Kidney (tissue), 14 donors: Measurements from ENCODE around the gene SCGB3A1. TPM values are rescaled to one million over a fixed set of nuclear protein-coding genes. Genes with fewer than 3 reads are reported as not detected.

Experiments used
- DNase-seq, 5 donors: peaks; one replicate each; pipeline ENCODE4 v3.0.0-alpha.2; 2013 to 2020
- FAIRE-seq: peaks from 2 replicates; lab custom pipeline; 2012; peaks lifted over from hg19 to GRCh38; lab: Jason Lieb, UNC
- H3K27ac ChIP-seq, 2 donors: one replicate each; pipeline ENCODE4 v1.7.0; 2013; ENCODE audit warnings: low read depth in 2 of 2, low read length in 2 of 2, inconsistent platforms in 1 of 2
- H3K27me3 ChIP-seq: one replicate; pipeline ENCODE4 v1.7.1; 2013; ENCODE audit warnings: low read length, inconsistent platforms; ENCODE audit not compliant: control insufficient read depth, insufficient read depth
- H3K36me3 ChIP-seq, 3 donors: one replicate each; pipeline versions ENCODE4 v1.7.0 to v1.7.1; 2013; ENCODE audit warnings: low read length in 3 of 3, control low read depth in 1 of 3, inconsistent platforms in 1 of 3; ENCODE audit not compliant: insufficient read depth in 3 of 3, control insufficient read depth in 2 of 3
- H3K4me1 ChIP-seq, 3 donors: one replicate each; pipeline versions ENCODE4 v1.7.0 to v1.7.1; 2013; ENCODE audit warnings: low read length in 3 of 3, inconsistent platforms in 1 of 3, low read depth in 1 of 3; ENCODE audit not compliant: control insufficient read depth in 2 of 3, insufficient read depth in 2 of 3
- H3K4me3 ChIP-seq, 3 donors: one replicate each; pipeline versions ENCODE4 v1.7.0 to v1.8.1; 2013; ENCODE audit warnings: low read length in 3 of 3, control low read depth in 1 of 3, inconsistent platforms in 1 of 3
- H3K9ac ChIP-seq, 3 donors: one replicate each; pipeline versions ENCODE4 v1.7.0 to v1.7.1; 2013; ENCODE audit warnings: low read length in 3 of 3, control low read depth in 1 of 3, inconsistent platforms in 1 of 3
- H3K9me3 ChIP-seq, 3 donors: one replicate each; pipeline versions ENCODE4 v1.7.0 to v1.7.1; 2013; ENCODE audit warnings: low read length in 3 of 3, control low read depth in 1 of 3, inconsistent platforms in 1 of 3; ENCODE audit not compliant: control insufficient read depth in 2 of 3, insufficient read depth in 1 of 3
- CTCF ChIP-seq: IDR thresholded peaks from 3 replicates; pipeline ENCODE4 v1.5.1; 2012; ENCODE audit warnings: mild to moderate bottlenecking, moderate library complexity, borderline replicate concordance; ENCODE audit not compliant: insufficient read depth; ENCODE audit errors: extremely low read depth
- intact Hi-C: fragments of 100-400 bp; cut with DNase I; formaldehyde crosslinking; loops from one replicate; pipeline ENCODE4 v1.11.1; 2022
- polyA plus RNA-seq: library from polyadenylated mRNA; stranded (reverse); fragments of 350-450 nt; fragmentation: Illumina TruSeq; extraction: RNeasy Lipid Tissue Mini Kit (QIAGEN cat#74804); gene quantifications from one replicate; pipeline ENCODE4 v1.2.3, GENCODE V29; 2014; ENCODE audit warnings: low read depth, low replicate concordance; ENCODE audit not compliant: insufficient read depth
- total RNA-seq: library from RNA; stranded (reverse); fragmentation: NEBNext Ultra II Directional; extraction: Animal tissue kit (Norgen Biotek cat#: 25700); gene quantifications from one replicate; pipeline ENCODE4 v1.2.1, GENCODE V29; 2021
- donor health status: control.
- donor health status: control.
- donor health status: control.
- donor health status: control.
- donor health status: control.
- donor health status: DM: yes; HTN: yes; CAD: no.
- donor health status: Normal renal cell carcinoma (clear cell type).

SCGB3A1 gene
- total and polyA plus RNA-seq, 2 donors from 2014 or later = 1.1 to 2.3 TPM

- Histone ChIP-seq H3K9ac (no peak overlapping the region), H3K4me1 (no peaks in the 10 kb centered on the region), H3K36me3 (peaks cover 3 to 23% (median 4%) of the 10 kb centered on the region in 3 donors), H3K27me3 (no peaks in the 10 kb centered on the region), H3K4me3 (no peak overlapping the region), H3K27ac (no peak overlapping the region), H3K9me3 (no peaks in the 10 kb centered on the region)
- intact Hi-C loops = no loop called here
- FAIRE-seq (no peak), DNase-seq (no peak)
- TF ChIP-seq CTCF = no peak
Measured at GRCh38 chr5:180557217-180557809, 34.0 kb downstream of the SCGB3A1 start.

GRCh38 chr5:180555168-180555921 is 36.0 kb downstream of the SCGB3A1 start:
- Histone ChIP-seq H3K36me3 (peaks cover 3 to 28% (median 6%) of the 10 kb centered on the region in 3 donors), H3K4me3 (no peak overlapping the region), H3K27me3 (no peaks in the 10 kb centered on the region), H3K27ac (no peak overlapping the region), H3K9ac (no peak overlapping the region), H3K9me3 (no peaks in the 10 kb centered on the region), H3K4me1 (no peaks in the 10 kb centered on the region)
- no peak for TF ChIP-seq CTCF
- intact Hi-C loops = no loop called here
- FAIRE-seq = no peak
- no peak for DNase-seq

- H3K36me3 ChIP-seq = peaks cover 3 to 28% (median 6%) of the 10 kb centered on the region in 3 donors
- H3K9ac ChIP-seq = no peak overlapping the region
- no peak overlapping the region for H3K27ac ChIP-seq
- H3K4me1 ChIP-seq = no peaks in the 10 kb centered on the region
- intact Hi-C loops = no loop called here
- H3K27me3 ChIP-seq = no peaks in the 10 kb centered on the region
- no peak overlapping the region for H3K4me3 ChIP-seq
- no peak for TF ChIP-seq CTCF
- FAIRE-seq = no peak
- H3K9me3 ChIP-seq = no peaks in the 10 kb centered on the region
- DNase-seq = no peak
Measured at GRCh38 chr5:180553530-180553929, 37.8 kb downstream of the SCGB3A1 start.
